ENCODE results near the gene MED7. TPM values are rescaled to one million over a fixed set of nuclear protein-coding genes. Genes with fewer than 3 reads are reported as not detected.

MED7 gene
- total and polyA plus RNA-seq, 2 of the 13 experiments (the other 11 are each of a cell fraction or from before 2014, with no cell fraction given) = 9.2 to 9.4 TPM

DNA sequence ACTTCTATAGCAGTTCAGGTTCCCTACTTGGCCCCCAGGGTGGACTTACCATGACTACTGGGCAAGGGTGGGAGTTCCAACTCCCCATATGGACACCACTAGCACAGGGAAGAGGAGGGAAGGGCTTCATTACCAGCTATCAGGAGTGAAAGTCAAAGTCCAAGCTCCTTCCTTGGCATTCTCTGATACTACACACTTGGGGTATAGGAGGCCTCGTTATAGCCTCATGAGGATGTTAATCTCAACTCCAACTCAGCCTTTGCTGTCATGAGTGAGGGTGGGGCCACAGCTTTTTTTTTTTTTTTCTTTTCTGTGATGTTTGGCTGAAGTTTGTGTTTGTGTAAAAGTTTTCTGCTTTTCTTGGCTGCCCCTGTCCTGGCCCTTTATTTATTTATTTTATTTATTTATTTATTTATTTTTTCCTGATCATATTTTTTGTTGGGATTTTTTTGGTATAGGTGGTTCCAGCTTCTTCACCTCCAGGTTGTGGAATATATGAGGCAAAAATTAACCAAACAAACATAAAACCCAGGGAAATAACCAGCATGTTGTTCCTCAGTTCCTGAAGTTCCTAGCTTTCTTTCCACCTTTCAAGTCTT, 14.7 kb upstream of the MED7 start (continued):
- TF ChIP-seq ZMAT5 (CRISPR knock-in tag; IDR thresholded peaks at IDR 0.05; ENCODE audit: borderline replicate concordance, low read depth) = no peak
- no peak for TF ChIP-seq NR2F2 (IDR thresholded peaks at IDR 0.05; ENCODE audit: borderline replicate concordance, low read depth)
- TF ChIP-seq CBFB (CRISPR knock-in tag; IDR thresholded peaks at IDR 0.05) = no peak
- TF ChIP-seq NAIF1 (CRISPR knock-in tag; IDR thresholded peaks at IDR 0.05; ENCODE audit: borderline replicate concordance) = no peak
- TF ChIP-seq ZNF510 (CRISPR knock-in tag; IDR thresholded peaks at IDR 0.05; ENCODE audit: low read depth) = no peak

DNA sequence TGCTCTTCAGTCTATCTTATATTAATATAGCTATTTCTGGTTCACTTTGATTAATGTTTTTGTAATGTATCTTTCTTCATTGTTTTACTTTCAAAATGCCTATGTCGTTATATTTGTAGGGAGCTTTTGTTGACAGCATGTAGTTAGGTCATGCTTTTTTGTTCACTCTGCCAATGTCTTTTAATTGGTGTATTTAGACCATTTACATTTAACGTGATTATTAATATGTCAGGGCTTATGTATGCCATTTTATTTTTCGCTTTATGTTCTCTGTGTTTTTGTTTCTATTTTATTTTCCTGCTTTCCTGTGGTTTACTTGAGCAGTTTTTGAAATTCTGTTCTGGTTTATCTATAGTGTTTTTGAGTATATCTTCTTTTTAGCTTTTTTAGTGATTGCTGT, 12.6 kb upstream of the MED7 start:
- FAIRE-seq = no peak
- Histone ChIP-seq H3K9me3 (ENCODE audit: low read length) (no peaks in the 10 kb centered on the region), H3K4me3 (replicated peaks in 1 of 3; ENCODE audit: insufficient read depth in 1 of 3, low read depth in 2 of 3, low read length in 3 of 3) (no peak overlapping the region), H3K27me3 (ENCODE audit: control insufficient read depth in 1 of 2, insufficient read depth in 2 of 2, low read length in 2 of 2) (peaks cover 0 to 9% of the 10 kb centered on the region in 2 experiments; a peak in 2 of 5 replicates), H3K36me3 (replicated peaks in 1 of 2; ENCODE audit: control insufficient read depth in 1 of 2, insufficient read depth in 2 of 2, low read length in 2 of 2) (no peaks in the 10 kb centered on the region), H3K27ac (ENCODE audit: extremely low read length, insufficient read depth, low read length) (no peak overlapping the region), H3K4me2 (ENCODE audit: low read depth, low read length) (no peak overlapping the region), H3K79me2 (ENCODE audit: insufficient read depth, low read length) (no peaks in the 10 kb centered on the region), H2AFZ (ENCODE audit: low read length) (no peak overlapping the region), H4K20me1 (ENCODE audit: insufficient read depth, low read length) (no peaks in the 10 kb centered on the region), H3K9ac (ENCODE audit: insufficient read depth, low read depth, low read length) (no peak overlapping the region), H3K4me1 (ENCODE audit: insufficient read depth, low read length) (no peaks in the 10 kb centered on the region)
- in situ Hi-C loops (cut with HindIII; ENCODE audit: extremely low pct_ligation_motif_present, low pct_unique_long_range_greater_than_20kb) = no loop called here
- ATAC-seq = no peak
- no peak for DNase-seq (ENCODE audit: low spot score)
- CTCF ChIA-PET (ENCODE audit: low intra/inter-chr PET ratio, low total read pairs) = no interaction called here
- POLR2A ChIA-PET = interaction anchor here (1.7 kb wide), 1 partner anchor 13 kb away, joined by 5 read pairs; the partner anchor contains the start of gene MED7
- TF ChIP-seq ZNF766 (CRISPR knock-in tag; IDR thresholded peaks at IDR 0.05; ENCODE audit: borderline replicate concordance) (no peak), PITX1 (CRISPR knock-in tag; IDR thresholded peaks at IDR 0.05) (no peak), SNRNP70 (IDR thresholded peaks at IDR 0.05; ENCODE audit: low read depth, low read length) (no peak), CHD2 (IDR thresholded peaks at IDR 0.05; ENCODE audit: low read depth, low read length) (no peak), SMARCE1 (IDR thresholded peaks at IDR 0.05; ENCODE audit: borderline replicate concordance) (no peak)
- TF ChIP-seq, protein P1, sequence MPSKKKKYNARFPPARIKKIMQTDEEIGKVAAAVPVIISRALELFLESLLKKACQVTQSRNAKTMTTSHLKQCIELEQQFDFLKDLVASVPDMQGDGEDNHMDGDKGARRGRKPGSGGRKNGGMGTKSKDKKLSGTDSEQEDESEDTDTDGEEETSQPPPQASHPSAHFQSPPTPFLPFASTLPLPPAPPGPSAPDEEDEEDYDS (CRISPR knock-in tag; IDR thresholded peaks at IDR 0.05) = no peak
- no TSS peak for BruUV-seq (replicated peaks)
- WGBS (ENCODE audit: low lambda C conversion rate) = 22% methylated on average over 3 of the region's 3 CpGs
- intact Hi-C loops (cut with micrococcal nuclease; ENCODE audit: unreplicated experiment) = no loop called here
